Measurements from ENCODE around the gene CERKL.

CERKL gene

DNA sequence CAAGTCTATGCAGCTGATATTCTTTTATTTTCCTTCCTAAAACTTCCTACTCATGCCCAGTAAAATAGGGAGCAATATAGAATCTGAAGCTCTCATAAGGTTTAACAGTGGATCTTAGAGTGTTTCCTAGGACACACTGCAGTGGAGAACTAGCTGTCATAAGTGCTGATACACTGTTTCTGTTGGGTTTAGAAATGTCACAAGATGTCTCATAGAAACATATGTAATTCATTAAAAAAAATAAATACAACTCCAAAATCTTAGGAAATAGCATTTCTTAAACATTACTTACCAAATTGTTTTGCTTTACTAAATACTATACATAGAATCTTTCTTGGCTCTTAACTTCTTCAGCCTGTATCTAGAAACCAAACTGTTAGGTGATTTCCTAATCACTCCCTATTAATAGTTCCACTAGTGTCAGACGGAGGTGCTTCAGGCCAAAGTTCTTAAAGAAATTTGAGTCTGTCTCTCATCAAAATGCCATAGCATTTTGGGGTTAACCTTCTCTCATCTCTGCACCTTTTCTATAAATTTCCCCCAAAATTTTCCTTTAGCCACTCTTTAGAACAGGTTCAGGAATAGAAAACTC is 93.7 kb downstream of the CERKL start:
- no peak for TF ChIP-seq POLR2A (IDR thresholded peaks at IDR 0.05; ENCODE audit: low read depth, low read length)
- DNase-seq (ENCODE audit: insufficient read length, low spot score) (no peak), FAIRE-seq (no peak)

DNA sequence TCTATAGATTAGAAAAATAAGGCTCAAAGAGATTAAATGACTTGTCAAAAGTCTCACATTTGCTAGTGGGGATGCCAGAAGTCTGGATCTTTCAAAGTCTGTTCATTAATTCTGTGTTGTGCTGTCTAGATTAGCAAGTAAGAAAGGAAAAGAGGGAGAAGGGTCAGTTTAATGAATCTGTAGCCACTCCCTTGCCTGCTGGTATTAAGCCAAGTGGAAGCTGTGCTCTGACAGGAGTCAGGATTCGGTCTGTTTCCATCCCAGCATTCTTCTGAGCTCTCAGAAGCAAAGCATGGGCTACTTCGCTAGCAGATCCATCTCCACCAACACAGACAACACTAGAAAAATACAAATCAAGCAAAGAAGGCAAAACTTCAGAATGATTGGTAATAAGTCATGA is 98.5 kb downstream of the CERKL start:
- no peak for TF ChIP-seq POLR2A (IDR thresholded peaks at IDR 0.05; ENCODE audit: low read depth, low read length)
- FAIRE-seq (no peak), DNase-seq (ENCODE audit: insufficient read length, low spot score) (no peak)

- TF ChIP-seq POLR2A (IDR thresholded peaks at IDR 0.05; ENCODE audit: low read depth, low read length) = no peak
- FAIRE-seq (no peak), DNase-seq (ENCODE audit: insufficient read length, low spot score) (no peak)
Measured at GRCh38 chr2:181554061-181554830, 102.7 kb downstream of the CERKL start.

DNA sequence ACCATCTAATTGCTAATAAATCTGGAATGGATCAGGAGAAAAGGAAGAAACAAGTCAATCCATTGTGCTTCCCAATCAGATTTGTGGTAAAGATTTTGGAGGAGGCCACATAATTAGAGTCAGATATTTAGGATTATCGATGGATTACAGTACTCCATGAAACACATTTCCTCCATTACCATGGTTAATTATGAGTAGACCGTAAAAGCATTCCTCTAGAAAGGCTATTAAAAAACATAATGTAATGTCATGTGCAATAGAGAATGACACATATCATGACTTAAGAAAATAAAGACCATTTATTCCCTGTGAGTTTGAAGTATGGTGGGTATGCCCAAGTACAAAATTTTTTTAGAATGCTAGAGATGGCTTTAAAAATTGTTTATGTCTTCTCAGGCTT is 103.7 kb downstream of the CERKL start:
- no peak for TF ChIP-seq POLR2A (IDR thresholded peaks at IDR 0.05; ENCODE audit: low read depth, low read length)
- DNase-seq (ENCODE audit: insufficient read length, low spot score) = no peak
- no peak for FAIRE-seq

GRCh38 chr2:181552808-181553207 is 104.1 kb downstream of the CERKL start:
- DNase-seq (ENCODE audit: insufficient read length, low spot score) (no peak), FAIRE-seq (no peak)
- no peak for TF ChIP-seq POLR2A (IDR thresholded peaks at IDR 0.05; ENCODE audit: low read depth, low read length)

DNA sequence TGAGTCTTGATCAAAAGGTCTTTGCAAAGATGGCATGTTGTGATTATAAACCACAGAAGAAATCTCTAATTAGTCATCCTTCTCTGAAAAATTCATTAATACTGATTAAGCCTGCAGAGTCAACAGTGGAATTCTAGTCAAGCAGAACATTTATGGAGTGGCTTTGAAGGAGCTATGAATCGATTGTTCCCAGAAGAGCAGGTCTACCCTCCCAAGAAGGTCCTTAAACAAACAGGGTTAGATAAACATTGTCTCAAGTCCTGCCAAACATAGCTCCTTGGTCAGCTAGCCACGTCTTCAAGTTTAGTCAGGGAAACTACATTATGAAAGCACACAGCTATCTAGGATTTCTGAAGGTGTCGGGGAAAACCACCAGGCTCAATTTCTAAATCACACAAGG is 110.8 kb downstream of the CERKL start:
- FAIRE-seq = no peak
- TF ChIP-seq POLR2A (IDR thresholded peaks at IDR 0.05; ENCODE audit: low read depth, low read length) = no peak
- DNase-seq (ENCODE audit: insufficient read length, low spot score) = no peak

- no peak for FAIRE-seq
- DNase-seq (ENCODE audit: insufficient read length, low spot score) = no peak
- no peak for TF ChIP-seq POLR2A (IDR thresholded peaks at IDR 0.05; ENCODE audit: low read depth, low read length)
Measured at GRCh38 chr2:181542170-181542569, 114.7 kb downstream of the CERKL start.

DNA sequence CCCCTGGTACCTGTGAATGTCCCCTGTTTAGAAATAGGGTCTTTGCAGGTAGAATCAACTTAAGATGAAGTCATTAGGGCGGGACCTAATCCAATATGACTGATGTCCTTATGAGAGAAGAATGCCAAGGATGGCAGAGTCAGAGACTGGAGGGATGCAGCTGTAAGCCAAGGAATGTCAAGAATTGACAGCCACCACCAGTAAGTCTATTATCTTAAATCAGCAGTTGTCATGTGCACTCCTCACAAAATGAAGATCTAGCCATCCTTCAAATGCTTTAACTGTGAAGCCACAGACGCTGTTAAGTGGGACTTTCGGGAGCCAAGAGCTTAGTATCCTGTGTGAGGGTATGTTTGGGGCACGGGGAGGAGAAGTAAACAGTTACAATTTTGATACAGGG is 116.5 kb downstream of the CERKL start:
- no peak for DNase-seq (ENCODE audit: insufficient read length, low spot score)
- no peak for TF ChIP-seq POLR2A (IDR thresholded peaks at IDR 0.05; ENCODE audit: low read depth, low read length)
- no peak for FAIRE-seq

GRCh38 chr2:181536730-181537129 is 120.2 kb downstream of the CERKL start:
- FAIRE-seq = no peak
- no peak for DNase-seq (ENCODE audit: insufficient read length, low spot score)
- TF ChIP-seq POLR2A (IDR thresholded peaks at IDR 0.05; ENCODE audit: low read depth, low read length) = no peak

- no peak for FAIRE-seq
- DNase-seq (ENCODE audit: insufficient read length, low spot score) = no peak
- TF ChIP-seq POLR2A (IDR thresholded peaks at IDR 0.05; ENCODE audit: low read depth, low read length) = no peak
Measured at GRCh38 chr2:181528441-181528840, 128.5 kb downstream of the CERKL start.

DNA sequence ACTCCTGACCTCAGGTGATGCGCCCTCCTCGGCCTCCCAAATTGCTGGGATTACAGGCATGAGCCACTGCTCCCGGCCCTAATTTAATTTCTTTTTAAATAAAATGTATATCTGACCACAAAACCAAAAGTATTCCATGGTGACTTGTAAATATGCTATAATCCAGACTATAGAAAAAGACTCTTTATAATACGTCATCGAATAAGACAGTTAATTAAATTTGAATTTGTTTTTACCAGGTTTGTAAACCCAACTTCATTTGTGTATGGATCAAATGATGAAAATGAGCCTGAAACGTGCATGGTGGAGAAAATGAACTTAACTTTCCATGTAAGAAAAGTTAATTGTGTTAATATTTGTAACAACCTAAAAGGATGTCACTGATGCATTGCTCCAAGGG is 129.8 kb downstream of the CERKL start:
- DNase-seq (ENCODE audit: insufficient read length, low spot score) (no peak), FAIRE-seq (no peak)
- TF ChIP-seq POLR2A (IDR thresholded peaks at IDR 0.05; ENCODE audit: low read depth, low read length) = no peak

- DNase-seq (ENCODE audit: insufficient read length, low spot score) (no peak), FAIRE-seq (no peak)
- TF ChIP-seq POLR2A (IDR thresholded peaks at IDR 0.05; ENCODE audit: low read depth, low read length) = no peak
Measured at GRCh38 chr2:181526014-181526413, 130.9 kb downstream of the CERKL start.

DNA sequence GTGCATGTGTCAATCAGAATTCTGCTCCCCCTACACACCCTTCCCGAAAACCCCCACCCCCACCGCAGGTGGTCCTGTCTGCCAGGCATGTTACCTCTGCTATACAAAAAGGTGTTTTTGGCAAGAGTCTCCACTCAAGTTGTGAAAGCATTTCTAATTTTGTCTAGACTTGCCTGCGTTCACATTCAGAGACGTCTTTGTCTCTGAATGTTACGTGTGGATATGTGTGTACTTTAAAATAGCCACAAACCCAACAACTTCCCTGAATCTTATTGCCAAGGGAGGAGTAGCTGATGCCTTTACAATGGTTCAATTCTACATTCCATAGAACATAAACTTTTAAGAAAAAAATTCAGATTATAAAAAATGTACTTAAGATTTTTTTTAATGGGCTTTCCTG is 133.1 kb downstream of the CERKL start:
- DNase-seq (ENCODE audit: insufficient read length, low spot score) (no peak), FAIRE-seq (no peak)
- TF ChIP-seq POLR2A (IDR thresholded peaks at IDR 0.05; ENCODE audit: low read depth, low read length) = no peak

DNA sequence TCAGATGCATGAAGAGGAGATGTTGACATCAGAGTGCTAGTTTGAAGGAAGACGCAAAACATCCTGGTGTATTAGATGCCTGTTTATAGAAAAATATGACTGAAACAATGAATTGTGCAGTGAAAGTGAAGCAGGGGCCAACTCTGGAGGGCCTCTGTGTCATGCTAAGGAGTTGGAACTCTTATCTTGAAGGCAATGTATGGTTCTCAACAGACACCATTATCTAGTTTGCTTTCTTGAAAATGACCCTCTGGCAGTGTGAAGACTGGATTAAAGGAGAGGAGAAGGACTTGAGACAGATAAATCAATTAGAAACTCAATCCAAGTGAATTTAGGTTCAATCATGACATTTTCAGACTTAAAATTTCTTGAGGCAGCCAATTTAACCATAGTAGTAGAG is 136.7 kb downstream of the CERKL start:
- DNase-seq (ENCODE audit: insufficient read length, low spot score) = no peak
- TF ChIP-seq POLR2A (IDR thresholded peaks at IDR 0.05; ENCODE audit: low read depth, low read length) = no peak
- FAIRE-seq = no peak

GRCh38 chr2:181517685-181518301 is 139.1 kb downstream of the CERKL start:
- no peak for TF ChIP-seq POLR2A (IDR thresholded peaks at IDR 0.05; ENCODE audit: low read depth, low read length)
- DNase-seq (ENCODE audit: insufficient read length, low spot score) (no peak), FAIRE-seq (no peak)

Data from H54 (cell line).